ENCODE measurements around the gene GABRP. TPM values are rescaled to one million over a fixed set of nuclear protein-coding genes. Genes with fewer than 3 reads are reported as not detected.

The GABRP gene
- total and polyA plus RNA-seq, 2 donors (not counting 3 experiments of a cell fraction or from before 2014, with no cell fraction given): 0.66 to 3.0 TPM

GRCh38 chr5:170761048-170761707 is 22.3 kb upstream of the GABRP start:
- H3K27me3 ChIP-seq (ENCODE audit: control insufficient read depth in 2 of 2, insufficient read depth in 2 of 2, low read length in 2 of 2): no peaks in the 10 kb centered on the region
- no TSS peak for BruUV-seq (replicated peaks)
- DNase-seq (ENCODE audit: low read depth, low spot score) (no peak), FAIRE-seq (no peak)
- no peaks in the 10 kb centered on the region for H4K20me1 ChIP-seq (replicated peaks; ENCODE audit: control insufficient read depth, extremely low read depth, insufficient read depth, low read length)
- no peak overlapping the region for H2AFZ ChIP-seq (ENCODE audit: low read depth, low read length)
- H3K27ac ChIP-seq (ENCODE audit: insufficient read depth, low read depth, low read length): no peak overlapping the region
- H3K79me2 ChIP-seq (ENCODE audit: control insufficient read depth, insufficient read depth, low read length): no peaks in the 10 kb centered on the region
- TF ChIP-seq CTCF (IDR thresholded peaks at IDR 0.05; ENCODE audit: extremely low read depth in 1 of 2, insufficient read depth in 1 of 2, low read depth in 1 of 2, low read length in 2 of 2) (no peak), GATA2 (IDR thresholded peaks at IDR 0.05; ENCODE audit: insufficient read depth, insufficient read length, low read depth, low read length) (no peak), JUN (IDR thresholded peaks at IDR 0.05; ENCODE audit: borderline replicate concordance, insufficient read depth, insufficient read length, low read depth) (no peak), POLR2A (IDR thresholded peaks at IDR 0.05; ENCODE audit: low read depth, low read length) (no peak), MYC (IDR thresholded peaks at IDR 0.05; ENCODE audit: low read depth, low read length) (no peak), EZH2 (IDR thresholded peaks at IDR 0.05; ENCODE audit: borderline replicate concordance, low read depth, low read length, severe bottlenecking) (no peak), FOS (IDR thresholded peaks at IDR 0.05; ENCODE audit: borderline replicate concordance, insufficient read depth, low read length) (no peak), MAX (IDR thresholded peaks at IDR 0.05; ENCODE audit: insufficient read depth, insufficient read length) (no peak), POLR2AphosphoS5 (IDR thresholded peaks at IDR 0.05; ENCODE audit: insufficient read depth, low read depth, low read length) (no peak)
- CTCF ChIA-PET: interaction anchor here (0.7 kb wide), 1 partner anchor 30 kb away, joined by 4 read pairs; no protein-coding TSS in a partner anchor
- no peaks in the 10 kb centered on the region for H3K9me1 ChIP-seq (replicated peaks; ENCODE audit: control insufficient read depth, extremely low read depth, insufficient read depth, low read length)
- no peaks in the 10 kb centered on the region for H3K36me3 ChIP-seq (ENCODE audit: control insufficient read depth in 2 of 2, extremely low read depth in 1 of 2, insufficient read depth in 2 of 2, low read length in 2 of 2)
- H3K4me2 ChIP-seq (ENCODE audit: insufficient read depth, low read length): no peak overlapping the region
- POLR2A ChIA-PET: no interaction called here
- dilution Hi-C loops (cut with MboI; ENCODE audit: extremely low pct_ligation_motif_present, low sequenced_read_pairs): no loop called here
- no peak overlapping the region for H3K9ac ChIP-seq (replicated peaks; ENCODE audit: extremely low read depth, insufficient read depth, low read length)
- intact Hi-C loops (cut with micrococcal nuclease): no loop called here
- no peaks in the 10 kb centered on the region for H3K9me3 ChIP-seq (replicated peaks; ENCODE audit: control insufficient read depth, insufficient read depth, low read length)
- peaks cover 7% of the 10 kb centered on the region for H3K4me1 ChIP-seq (ENCODE audit: control insufficient read depth, extremely low read depth, insufficient read depth, low read length)
- no peak overlapping the region for H3K4me3 ChIP-seq (replicated peaks in 1 of 3; ENCODE audit: insufficient read depth in 1 of 3, low read depth in 1 of 3, low read length in 3 of 3)

Measured in endothelial cell of umbilical vein (primary cell).